GM06990 (cell line): ENCODE results near the gene KIR3DL3.
"Not testable (repeated sequence)": the region's sequence is repeated elsewhere in the genome, so short reads cannot be mapped to it uniquely, and the experiment has no call there.

Experiments
- DNase-seq: peaks from one replicate; pipeline ENCODE4 v3.0.0-alpha.2; 2011; ENCODE audit not compliant: insufficient read length; ENCODE audit errors: extremely low read depth
- H3K27me3 ChIP-seq: replicated peaks from 2 replicates; pipeline ENCODE4 v1.6.0; 2011; ENCODE audit warnings: low read length; ENCODE audit not compliant: control insufficient read depth, insufficient read depth
- H3K36me3 ChIP-seq: 2 replicates; pipeline ENCODE4 v1.5.1; 2011; ENCODE audit warnings: low read length; ENCODE audit not compliant: control insufficient read depth, insufficient read depth
- H3K4me3 ChIP-seq: replicated peaks from 2 replicates; pipeline ENCODE4 v1.5.1; 2011; ENCODE audit warnings: low read depth, mild to moderate bottlenecking, control low read depth, low read length
- TF ChIP-seq, protein P1 (sequence below): IDR thresholded peaks from 2 replicates; pipeline ENCODE4 v1.5.1; 2011; ENCODE audit warnings: low read length, control low read depth, mild to moderate bottlenecking, inconsistent platforms; ENCODE audit not compliant: insufficient read depth, poor library complexity, severe bottlenecking

The KIR3DL3 gene

DNA sequence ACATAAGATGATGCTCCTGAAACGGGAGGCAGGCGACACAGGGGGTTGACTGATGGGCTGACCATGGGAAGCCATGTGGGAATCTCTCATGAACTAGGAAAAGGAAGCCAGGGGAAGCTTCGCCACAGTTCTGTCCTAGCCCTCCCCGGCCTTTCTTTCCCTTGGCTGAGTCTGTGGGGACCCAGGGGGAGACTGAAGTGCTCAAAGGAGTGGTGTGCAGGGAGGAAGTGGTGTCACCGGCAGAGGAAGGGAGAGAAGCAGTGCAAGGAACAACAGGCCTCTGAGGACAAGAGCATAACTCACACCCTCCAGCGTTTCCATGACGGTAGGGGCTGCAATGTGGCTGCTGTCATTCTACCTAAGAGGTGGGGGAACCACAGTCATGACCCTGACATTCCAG lies 1.1 kb downstream of the KIR3DL3 start:
- TF ChIP-seq, protein P1, sequence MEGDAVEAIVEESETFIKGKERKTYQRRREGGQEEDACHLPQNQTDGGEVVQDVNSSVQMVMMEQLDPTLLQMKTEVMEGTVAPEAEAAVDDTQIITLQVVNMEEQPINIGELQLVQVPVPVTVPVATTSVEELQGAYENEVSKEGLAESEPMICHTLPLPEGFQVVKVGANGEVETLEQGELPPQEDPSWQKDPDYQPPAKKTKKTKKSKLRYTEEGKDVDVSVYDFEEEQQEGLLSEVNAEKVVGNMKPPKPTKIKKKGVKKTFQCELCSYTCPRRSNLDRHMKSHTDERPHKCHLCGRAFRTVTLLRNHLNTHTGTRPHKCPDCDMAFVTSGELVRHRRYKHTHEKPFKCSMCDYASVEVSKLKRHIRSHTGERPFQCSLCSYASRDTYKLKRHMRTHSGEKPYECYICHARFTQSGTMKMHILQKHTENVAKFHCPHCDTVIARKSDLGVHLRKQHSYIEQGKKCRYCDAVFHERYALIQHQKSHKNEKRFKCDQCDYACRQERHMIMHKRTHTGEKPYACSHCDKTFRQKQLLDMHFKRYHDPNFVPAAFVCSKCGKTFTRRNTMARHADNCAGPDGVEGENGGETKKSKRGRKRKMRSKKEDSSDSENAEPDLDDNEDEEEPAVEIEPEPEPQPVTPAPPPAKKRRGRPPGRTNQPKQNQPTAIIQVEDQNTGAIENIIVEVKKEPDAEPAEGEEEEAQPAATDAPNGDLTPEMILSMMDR = no peak
- no peak overlapping the region for H3K4me3 ChIP-seq
- no peaks in the 10 kb centered on the region; the same call in 1 of the 2 replicates for H3K27me3 ChIP-seq
- DNase-seq = no peak
- no peaks in the 10 kb centered on the region for H3K36me3 ChIP-seq

GRCh38 chr19:54727562-54727961 lies 3.3 kb downstream of the KIR3DL3 start:
- TF ChIP-seq, protein P1 = no peak
- Histone ChIP-seq H3K36me3 (no peaks in the 10 kb centered on the region), H3K4me3 (no peak overlapping the region), H3K27me3 (no peaks in the 10 kb centered on the region; the same call in none of the 2 replicates)
- no peak for DNase-seq

GRCh38 chr19:54728167-54728566 lies 3.9 kb downstream of the KIR3DL3 start:
- Histone ChIP-seq H3K36me3 (no peaks in the 10 kb centered on the region), H3K27me3 (no peaks in the 10 kb centered on the region; the same call in none of the 2 replicates), H3K4me3 (no peak overlapping the region)
- no peak for DNase-seq
- TF ChIP-seq, protein P1 = no peak

DNA sequence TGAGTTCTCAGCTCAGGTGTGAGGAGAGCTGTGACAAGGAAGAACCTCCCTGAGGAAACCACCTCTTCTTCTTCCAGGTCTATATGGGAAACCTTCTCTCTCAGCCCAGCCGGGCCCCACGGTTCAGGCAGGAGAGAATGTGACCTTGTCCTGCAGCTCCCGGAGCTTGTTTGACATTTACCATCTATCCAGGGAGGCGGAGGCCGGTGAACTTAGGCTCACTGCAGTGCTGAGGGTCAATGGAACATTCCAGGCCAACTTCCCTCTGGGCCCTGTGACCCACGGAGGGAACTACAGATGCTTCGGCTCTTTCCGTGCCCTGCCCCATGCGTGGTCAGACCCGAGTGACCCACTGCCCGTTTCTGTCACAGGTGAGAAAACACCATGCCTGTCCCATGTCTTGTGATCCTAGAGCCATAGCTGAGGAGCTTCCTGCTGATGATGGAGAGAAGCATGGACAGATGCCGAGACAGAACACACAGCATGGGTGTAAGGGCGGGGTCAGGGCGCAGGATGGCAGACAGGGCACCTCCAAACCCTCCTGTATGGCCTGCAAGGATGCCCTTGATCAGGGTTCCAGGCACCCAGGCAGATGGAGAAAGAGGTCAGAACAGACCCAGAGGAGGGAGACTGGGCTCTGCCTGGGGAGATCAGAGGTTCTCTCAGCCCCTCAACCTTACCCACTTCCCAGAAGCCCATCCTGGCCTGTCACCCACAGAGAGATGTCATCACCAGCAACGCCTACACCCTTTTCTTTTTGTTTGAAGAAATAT lies 5.4 kb downstream of the KIR3DL3 start:
- TF ChIP-seq, protein P1 = no peak
- Histone ChIP-seq H3K27me3 (no peaks in the 10 kb centered on the region; the same call in none of the 2 replicates), H3K36me3 (no peaks in the 10 kb centered on the region), H3K4me3 (no peak overlapping the region)
- DNase-seq = no peak

GRCh38 chr19:54731191-54731590 lies 6.9 kb downstream of the KIR3DL3 start:
- TF ChIP-seq, protein P1 = no peak
- no peak for DNase-seq
- Histone ChIP-seq H3K27me3 (peaks cover 2% of the 10 kb centered on the region), H3K4me3 (no peak overlapping the region), H3K36me3 (no peaks in the 10 kb centered on the region)

DNA sequence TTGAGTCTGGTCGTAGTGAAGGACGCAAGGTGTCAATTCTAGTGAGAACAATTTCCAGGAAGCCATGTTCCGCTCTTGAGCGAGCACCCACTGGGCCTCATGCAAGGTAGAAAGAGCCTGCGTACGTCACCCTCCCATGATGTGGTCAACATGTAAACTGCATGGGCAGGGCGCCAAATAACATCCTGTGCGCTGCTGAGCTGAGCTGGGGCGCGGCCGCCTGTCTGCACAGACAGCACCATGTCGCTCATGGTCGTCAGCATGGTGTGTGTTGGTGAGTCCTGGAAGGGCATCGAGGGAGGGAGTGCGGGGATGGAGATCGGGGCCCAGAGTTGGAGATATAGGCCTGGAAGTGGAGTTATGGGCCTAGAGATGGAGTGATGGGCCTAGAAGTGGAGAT lies 14.1 kb downstream of the KIR3DL3 start, which contains the start of gene KIR2DL3:
KIR2DL3 (plus strand) TSS at position 208 of the 400 bp plus-strand sequence; CDS start at position 241, 33 bp downstream.
- not testable (repeated sequence) for DNase-seq, H3K36me3 ChIP-seq, H3K27me3 ChIP-seq, H3K4me3 ChIP-seq
